PFSK-1 (cell line): ENCODE results near the gene SLC9C1.

Source experiments
- FOXP2 ChIP-seq: optimal IDR thresholded peaks from 2 replicates; pipeline ENCODE3; 2011; ENCODE audit warnings: borderline replicate concordance, control low read depth, inconsistent platforms; ENCODE audit not compliant: insufficient read depth; ENCODE audit errors: extremely low read length, extremely low read depth
- POLR2AphosphoS5 ChIP-seq: IDR thresholded peaks from 2 replicates; pipeline ENCODE4 v1.6.1; 2012; ENCODE audit warnings: low read depth, mild to moderate bottlenecking, control low read depth, low read length, moderate library complexity
- REST ChIP-seq, 2 experiments: IDR thresholded peaks; 2 replicates each; pipeline versions ENCODE4 v1.6.1 to v1.8.0; 2011 to 2012; ENCODE audit warnings: low read depth in 2 of 2, low read length in 2 of 2, control low read depth in 1 of 2, inconsistent platforms in 1 of 2, mild to moderate bottlenecking in 1 of 2, moderate library complexity in 1 of 2; ENCODE audit not compliant: insufficient read depth in 1 of 2
- SIN3A ChIP-seq: IDR thresholded peaks from 2 replicates; pipeline ENCODE4 v1.6.1; 2012; ENCODE audit warnings: mild to moderate bottlenecking, low read length, moderate library complexity, borderline replicate concordance; ENCODE audit not compliant: insufficient read depth
- TAF1 ChIP-seq: IDR thresholded peaks from 2 replicates; pipeline ENCODE4 v1.6.1; 2012; ENCODE audit warnings: low read length, control low read depth, borderline replicate concordance; ENCODE audit not compliant: insufficient read depth

SLC9C1 gene

GRCh38 chr3:112134335-112135124 is 159.5 kb downstream of the SLC9C1 start:
- TF ChIP-seq TAF1, result no peak
- no peak for TF ChIP-seq SIN3A
- no peak for TF ChIP-seq POLR2AphosphoS5
- no peak for TF ChIP-seq FOXP2

GRCh38 chr3:112133626-112134334 is 160.2 kb downstream of the SLC9C1 start:
- TF ChIP-seq POLR2AphosphoS5, result no peak
- TF ChIP-seq SIN3A, result no peak
- no peak for TF ChIP-seq FOXP2
- no peak for TF ChIP-seq REST (IDR thresholded peaks at IDR 0.05; ENCODE audit: insufficient read depth in 1 of 2, low read depth in 2 of 2, low read length in 2 of 2)
- no peak for TF ChIP-seq TAF1

- TF ChIP-seq TAF1, result no peak
- no peak for TF ChIP-seq FOXP2
- no peak for TF ChIP-seq SIN3A
- TF ChIP-seq POLR2AphosphoS5, result no peak
- no peak for TF ChIP-seq REST (IDR thresholded peaks at IDR 0.05; ENCODE audit: insufficient read depth in 1 of 2, low read depth in 2 of 2, low read length in 2 of 2)
These were observed 161.0 kb downstream of the SLC9C1 start, which contains the start of gene GCSAM for GRCh38 chr3:112132975-112133448. Gene GCSAM, minus strand, starts transcription at chr3:112133248. Its CDS starts 128 bp downstream, at chr3:112133120.

- no peak for TF ChIP-seq POLR2AphosphoS5
- no peak for TF ChIP-seq TAF1
- TF ChIP-seq FOXP2, result no peak
- no peak for TF ChIP-seq SIN3A
- TF ChIP-seq REST (IDR thresholded peaks at IDR 0.05; ENCODE audit: insufficient read depth in 1 of 2, low read depth in 2 of 2, low read length in 2 of 2), result no peak
These were observed 161.5 kb downstream of the SLC9C1 start for GRCh38 chr3:112132554-112132953.

- no peak for TF ChIP-seq TAF1
- no peak for TF ChIP-seq POLR2AphosphoS5
These were observed 161.9 kb downstream of the SLC9C1 start for GRCh38 chr3:112132088-112132487.

- TF ChIP-seq FOXP2 (no peak), TAF1 (no peak)
These were observed 162.9 kb downstream of the SLC9C1 start for GRCh38 chr3:112131111-112131510.
